COLO668 (cell line): ENCODE measurements around the gene UBE2F.

Source experiments
- DNase-seq: peaks from one replicate; lab custom pipeline; 2025; ENCODE audit not compliant: unreplicated experiment; lab: John Stamatoyannopoulos, UW

The UBE2F gene

GRCh38 chr2:238069021-238069709 lies 102.4 kb downstream of the UBE2F start:
- no peak for DNase-seq

- DNase-seq = no peak
Measured at GRCh38 chr2:238069877-238070276, 103.1 kb downstream of the UBE2F start.

GRCh38 chr2:238075397-238075796 lies 108.6 kb downstream of the UBE2F start:
- DNase-seq = no peak

DNA sequence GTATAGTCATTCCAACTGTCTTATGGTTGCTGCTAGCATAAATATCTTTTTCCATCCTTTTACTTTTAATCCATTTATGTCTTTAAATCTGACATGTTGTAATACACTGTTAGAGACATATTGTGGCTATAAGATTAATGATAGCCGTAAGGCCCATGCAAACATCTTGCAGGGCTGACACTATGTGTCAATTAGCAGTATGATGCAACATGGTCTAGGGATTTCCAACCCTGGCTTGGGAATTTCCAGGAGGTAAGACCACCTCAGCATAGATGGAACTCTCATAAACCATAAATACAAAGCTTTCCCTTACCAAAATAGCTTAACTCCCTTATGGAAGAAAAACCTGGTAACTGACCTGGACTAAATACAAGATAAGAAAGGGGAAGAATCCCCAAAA lies 110.5 kb downstream of the UBE2F start:
- DNase-seq = no peak

DNA sequence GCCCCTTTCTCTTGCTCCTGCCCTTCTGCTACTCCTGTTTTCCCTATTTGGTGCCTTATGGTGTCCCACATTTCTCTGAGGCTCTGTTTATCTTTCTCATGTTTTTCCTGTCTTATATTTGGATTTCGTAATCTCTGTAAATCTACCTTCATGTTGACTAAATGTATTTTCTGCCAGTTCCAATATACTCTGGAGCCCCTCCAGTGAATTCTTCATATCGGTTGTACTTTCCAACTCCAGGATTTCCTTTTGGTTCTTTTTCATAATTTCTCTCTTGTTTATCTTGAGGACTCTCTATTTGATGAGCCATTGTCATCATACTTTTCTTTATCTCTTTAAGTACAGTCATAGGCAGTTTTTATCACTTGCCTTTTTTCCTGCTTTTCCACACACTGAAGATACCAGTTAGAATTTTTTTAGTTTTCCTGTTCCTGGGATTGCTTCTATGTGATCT lies 113.1 kb downstream of the UBE2F start:
- no peak for DNase-seq

DNA sequence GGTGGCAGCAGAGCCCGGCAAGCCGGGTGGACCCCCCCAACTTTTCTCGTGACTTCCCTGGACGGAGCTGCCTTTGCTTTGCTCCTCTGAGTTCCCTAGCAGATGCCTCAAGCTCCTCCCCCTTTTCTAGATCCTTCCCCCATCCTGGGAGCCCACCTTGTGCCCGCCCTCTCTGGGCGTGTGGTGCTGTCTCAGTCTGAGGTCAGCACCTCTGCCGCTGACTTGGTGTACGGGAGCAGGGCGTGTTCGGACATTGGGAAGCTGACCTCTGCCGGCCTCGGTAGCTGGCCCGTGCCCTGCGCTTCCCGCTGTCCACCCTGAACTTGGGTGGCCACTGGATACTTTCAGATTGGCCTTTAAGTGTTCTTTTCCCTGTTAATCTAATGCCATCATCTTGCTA lies 113.7 kb downstream of the UBE2F start:
- no peak for DNase-seq

- no peak for DNase-seq
Measured at GRCh38 chr2:238081150-238081549, 114.3 kb downstream of the UBE2F start.

DNA sequence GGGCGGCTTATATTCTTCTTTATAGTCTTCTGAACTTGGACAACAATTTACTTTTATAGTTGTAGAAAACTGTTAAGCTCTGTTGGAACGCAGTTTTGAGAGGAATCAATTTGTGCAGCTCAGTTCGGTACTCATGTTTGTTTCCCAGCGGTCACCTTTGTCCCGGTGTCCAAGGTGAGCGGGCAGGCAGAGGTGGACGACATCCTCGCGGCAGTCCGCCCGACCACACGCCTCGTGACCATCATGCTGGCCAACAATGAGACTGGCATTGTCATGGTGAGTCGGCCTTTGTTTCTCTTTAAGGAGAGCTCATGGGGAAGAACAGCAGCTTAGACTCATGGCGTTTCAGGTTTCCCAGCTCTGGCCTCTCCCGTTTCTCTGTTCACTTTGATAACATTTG lies 114.7 kb downstream of the UBE2F start:
- no peak for DNase-seq

- no peak for DNase-seq
Measured at GRCh38 chr2:238082151-238082550, 115.3 kb downstream of the UBE2F start.

- DNase-seq = no peak
Measured at GRCh38 chr2:238082827-238083226, 116.0 kb downstream of the UBE2F start.

- DNase-seq = no peak
Measured at GRCh38 chr2:238083919-238084318, 117.1 kb downstream of the UBE2F start.

DNA sequence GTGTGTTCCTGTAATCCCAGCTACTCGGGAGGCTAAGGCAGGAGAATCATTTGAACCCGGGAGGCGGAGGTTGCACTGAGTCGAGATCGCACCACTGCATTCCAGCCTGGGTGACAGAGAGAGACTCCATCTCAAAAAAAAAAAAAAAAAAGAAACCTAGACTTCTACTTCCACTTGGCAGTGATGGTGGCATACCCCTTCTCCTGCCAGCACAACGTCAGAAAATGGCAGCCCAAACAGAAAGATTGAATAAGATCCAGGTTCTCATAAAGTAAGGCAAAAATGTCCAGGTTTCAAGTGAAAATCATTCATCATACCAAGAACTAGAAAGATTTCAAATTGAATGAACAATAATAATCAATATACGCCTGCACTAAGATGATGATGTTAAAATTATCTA lies 117.9 kb downstream of the UBE2F start:
- DNase-seq = no peak

DNA sequence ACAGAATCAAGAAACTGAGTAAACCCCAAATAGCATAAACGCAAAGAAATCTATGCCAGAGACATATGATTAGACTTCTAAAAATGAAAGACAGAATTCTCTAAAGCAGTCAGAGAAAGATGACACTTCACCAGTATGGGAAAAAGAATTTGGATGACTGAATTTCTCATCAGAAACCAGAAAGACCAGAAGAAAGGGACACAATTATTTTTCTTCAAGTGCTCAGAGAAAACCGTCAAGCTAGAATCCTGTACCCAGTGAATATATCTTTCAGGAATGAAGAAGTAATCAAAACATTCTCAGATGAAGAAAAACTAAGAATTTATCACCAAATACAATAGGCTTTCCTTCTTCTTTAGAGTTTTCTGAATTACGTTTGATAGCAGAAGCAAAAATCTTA lies 119.1 kb downstream of the UBE2F start:
- no peak for DNase-seq

DNA sequence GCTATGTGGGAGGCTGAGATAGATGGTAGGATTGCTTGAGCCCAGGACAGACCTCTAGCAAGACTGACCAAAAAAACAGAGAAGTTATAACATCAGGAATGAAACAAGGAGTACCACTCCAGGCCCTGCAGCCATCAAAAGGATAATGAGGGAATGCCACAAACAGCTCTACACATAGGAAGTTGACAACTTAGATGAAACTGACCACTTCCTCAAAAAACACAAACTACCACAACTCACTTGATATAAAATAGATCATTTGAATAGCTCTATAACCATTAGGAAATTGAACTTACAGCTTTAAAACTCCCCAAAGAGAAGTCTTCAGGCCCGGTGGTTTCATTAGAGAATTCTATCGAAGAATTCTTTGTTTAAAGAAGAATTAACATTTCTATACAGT lies 120.4 kb downstream of the UBE2F start:
- no peak for DNase-seq

- no peak for DNase-seq
Measured at GRCh38 chr2:238090887-238091286, 124.1 kb downstream of the UBE2F start.

DNA sequence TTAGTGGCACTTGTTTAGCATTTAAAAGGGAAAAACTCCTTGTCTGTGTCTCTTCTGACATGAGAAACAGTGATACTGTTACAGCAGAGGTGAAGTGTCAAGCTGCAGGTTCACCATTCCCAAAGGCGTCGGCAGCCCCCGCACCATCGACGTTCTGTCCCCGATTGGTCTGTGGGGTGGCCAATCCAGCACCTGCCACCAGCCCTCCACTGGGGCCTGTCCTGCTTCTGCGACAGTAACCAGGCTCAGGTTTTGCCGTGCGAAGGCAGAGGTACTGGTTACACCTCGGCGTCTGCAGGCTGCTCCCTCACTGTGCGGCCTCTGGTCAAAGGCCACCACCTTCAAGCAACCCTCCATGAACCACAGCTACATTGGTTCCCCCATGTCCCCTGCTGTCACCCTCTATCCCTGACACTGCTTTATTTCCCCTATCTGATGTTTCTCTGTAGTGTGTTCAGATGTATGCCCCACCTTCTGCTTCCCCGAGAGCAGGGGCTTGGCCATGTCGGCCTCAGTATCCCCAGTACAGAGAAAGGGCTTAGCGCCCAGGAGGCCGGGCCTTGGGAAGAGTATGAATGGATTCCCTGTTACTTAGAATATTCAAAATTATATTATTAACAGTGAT lies 124.7 kb downstream of the UBE2F start:
- no peak for DNase-seq
